ENCODE measurements around the gene SERPINA4. TPM values are rescaled to one million over a fixed set of nuclear protein-coding genes. Genes with fewer than 3 reads are reported as not detected.
A peak's percentile ranks its signal among the peaks of the same experiment; 100 is the strongest.

The SERPINA4 gene
- total RNA-seq, 1 donor from 2014 or later: not detected

DNA sequence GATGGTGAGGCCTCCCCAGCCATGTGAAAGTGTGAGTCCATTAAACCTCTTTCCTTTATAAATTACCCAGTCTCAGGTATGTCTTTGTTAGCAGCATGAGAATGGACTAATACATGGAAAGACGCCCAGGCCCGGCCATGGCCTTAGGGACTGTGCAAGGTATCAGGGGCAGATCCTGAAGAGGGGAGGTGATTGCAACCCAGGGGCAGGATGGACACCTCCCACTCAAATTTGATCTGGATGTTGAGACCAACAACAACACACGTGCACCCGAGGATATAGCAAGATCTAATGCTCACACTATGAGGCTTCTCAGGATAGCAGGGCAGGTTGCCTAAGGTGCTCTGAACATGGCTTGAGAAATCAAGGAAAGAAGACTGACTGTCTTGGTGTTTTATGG is 13.5 kb upstream of the SERPINA4 start:
- H3K27me3 Mint-ChIP-seq (ENCODE audit: unreplicated experiment): peaks cover 18% of the 10 kb centered on the region
- DNase-seq (ENCODE audit: extremely low spot score, unreplicated experiment): peak; percentile 57
- no peaks in the 10 kb centered on the region for H3K36me3 Mint-ChIP-seq (ENCODE audit: unreplicated experiment)
- peaks cover 17% of the 10 kb centered on the region for H3K9me3 Mint-ChIP-seq (ENCODE audit: unreplicated experiment)
- no peaks in the 10 kb centered on the region for H3K4me1 Mint-ChIP-seq (ENCODE audit: unreplicated experiment)
- TF ChIP-seq, protein P1, sequence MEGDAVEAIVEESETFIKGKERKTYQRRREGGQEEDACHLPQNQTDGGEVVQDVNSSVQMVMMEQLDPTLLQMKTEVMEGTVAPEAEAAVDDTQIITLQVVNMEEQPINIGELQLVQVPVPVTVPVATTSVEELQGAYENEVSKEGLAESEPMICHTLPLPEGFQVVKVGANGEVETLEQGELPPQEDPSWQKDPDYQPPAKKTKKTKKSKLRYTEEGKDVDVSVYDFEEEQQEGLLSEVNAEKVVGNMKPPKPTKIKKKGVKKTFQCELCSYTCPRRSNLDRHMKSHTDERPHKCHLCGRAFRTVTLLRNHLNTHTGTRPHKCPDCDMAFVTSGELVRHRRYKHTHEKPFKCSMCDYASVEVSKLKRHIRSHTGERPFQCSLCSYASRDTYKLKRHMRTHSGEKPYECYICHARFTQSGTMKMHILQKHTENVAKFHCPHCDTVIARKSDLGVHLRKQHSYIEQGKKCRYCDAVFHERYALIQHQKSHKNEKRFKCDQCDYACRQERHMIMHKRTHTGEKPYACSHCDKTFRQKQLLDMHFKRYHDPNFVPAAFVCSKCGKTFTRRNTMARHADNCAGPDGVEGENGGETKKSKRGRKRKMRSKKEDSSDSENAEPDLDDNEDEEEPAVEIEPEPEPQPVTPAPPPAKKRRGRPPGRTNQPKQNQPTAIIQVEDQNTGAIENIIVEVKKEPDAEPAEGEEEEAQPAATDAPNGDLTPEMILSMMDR (IDR thresholded peaks at IDR 0.05): no peak
- H3K4me3 Mint-ChIP-seq (ENCODE audit: unreplicated experiment): no peak overlapping the region
- no peak overlapping the region for H3K27ac Mint-ChIP-seq (ENCODE audit: unreplicated experiment)

DNA sequence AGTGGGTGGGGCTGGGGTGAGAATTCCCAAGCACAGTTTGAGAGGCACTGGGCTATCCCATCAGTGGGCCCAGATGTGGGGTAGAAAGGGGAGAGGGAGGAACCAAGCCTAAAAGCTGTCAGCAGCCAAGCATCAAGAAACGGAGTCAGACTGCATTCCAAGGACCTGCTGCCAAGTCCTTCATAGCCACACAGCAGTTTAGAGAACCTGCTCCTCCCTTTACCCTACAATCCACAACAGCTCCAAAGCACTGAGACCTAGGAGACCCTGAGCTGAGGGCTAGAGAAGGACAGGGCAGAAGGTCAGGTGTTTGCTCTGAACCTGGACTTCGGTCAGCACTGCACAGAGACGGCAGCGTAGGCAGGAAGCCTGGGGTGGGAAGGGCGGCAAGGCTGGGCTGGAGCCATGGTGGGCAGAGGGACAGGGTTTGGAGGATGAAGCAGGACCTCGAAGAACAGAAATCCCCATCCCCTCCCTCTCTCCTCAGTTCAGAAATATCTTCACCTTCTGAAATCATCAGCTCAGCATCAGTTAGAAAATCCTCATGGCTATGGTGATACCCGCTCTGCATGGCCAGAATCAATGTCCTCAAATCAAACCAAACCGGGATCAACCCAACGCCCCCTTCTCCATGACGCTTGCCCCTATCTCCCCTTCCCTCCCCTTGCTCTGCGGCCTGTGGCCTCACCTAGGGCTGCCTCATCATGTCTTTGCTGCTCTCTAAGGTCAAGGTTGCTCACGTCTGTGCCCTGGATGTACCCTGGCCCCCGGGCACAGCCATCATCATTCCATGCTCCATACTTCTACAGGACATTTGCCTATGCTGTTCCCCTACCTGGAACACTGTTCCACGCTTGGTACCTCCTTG is 12.9 kb upstream of the SERPINA4 start:
- DNase-seq (ENCODE audit: extremely low spot score, unreplicated experiment): peak; percentile 73

DNA sequence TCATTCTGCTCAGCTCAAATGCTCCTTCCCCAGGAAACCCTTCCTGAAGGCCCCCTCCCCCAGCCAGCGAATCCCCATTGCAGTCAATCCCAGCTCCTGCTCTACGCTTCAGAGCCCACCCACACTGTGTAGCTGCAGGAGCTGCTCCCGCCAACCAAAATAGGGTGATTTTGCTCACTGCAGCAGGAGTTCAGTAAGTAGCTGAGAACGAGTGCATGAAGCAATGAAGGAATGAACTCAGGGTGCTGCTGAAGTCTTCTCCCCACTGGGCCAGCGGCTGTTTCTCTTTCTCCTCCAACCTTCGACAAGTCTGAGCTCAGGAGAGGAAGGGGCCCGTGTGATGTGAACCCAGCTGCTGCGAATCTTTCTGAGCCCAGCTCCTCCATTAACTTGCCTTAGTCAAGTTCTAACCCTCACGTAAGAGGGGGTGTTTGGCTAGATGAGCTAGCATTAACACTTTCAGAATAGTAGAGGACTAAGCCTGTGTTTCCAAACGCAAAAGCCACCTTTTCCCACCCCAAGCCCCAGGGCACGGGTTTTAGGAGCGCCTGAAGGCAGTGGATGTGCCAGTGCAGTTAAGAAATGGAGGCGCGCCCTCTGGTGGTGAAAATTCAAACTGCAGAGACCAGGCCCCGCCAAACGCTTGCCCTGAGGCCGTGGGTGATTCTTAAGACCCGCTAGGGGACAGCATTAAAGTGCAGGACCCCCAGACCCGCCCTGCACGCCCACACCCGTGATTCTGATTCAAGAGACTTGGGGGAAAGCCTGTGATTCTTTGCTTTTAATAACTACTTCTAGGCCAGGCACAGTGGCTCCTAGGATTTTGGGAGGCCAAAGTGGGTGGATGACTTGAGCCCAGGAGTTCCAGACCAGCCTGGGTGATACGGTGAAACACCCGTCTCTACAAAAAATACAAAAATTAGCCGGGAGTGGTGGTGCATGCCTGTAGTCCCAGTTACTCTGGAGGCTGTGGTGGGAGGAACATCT is 11.9 kb upstream of the SERPINA4 start:
- Mint-ChIP-seq H3K27me3 (ENCODE audit: unreplicated experiment) (peaks cover 27% of the 10 kb centered on the region), H3K9me3 (ENCODE audit: unreplicated experiment) (peaks cover 27% of the 10 kb centered on the region), H3K36me3 (ENCODE audit: unreplicated experiment) (no peaks in the 10 kb centered on the region), H3K4me3 (ENCODE audit: unreplicated experiment) (no peak overlapping the region), H3K4me1 (ENCODE audit: unreplicated experiment) (no peaks in the 10 kb centered on the region), H3K27ac (ENCODE audit: unreplicated experiment) (no peak overlapping the region)
- TF ChIP-seq, protein P1 (IDR thresholded peaks at IDR 0.05): peak; percentile 95
- peak; percentile 90 for DNase-seq (ENCODE audit: extremely low spot score, unreplicated experiment)

More for the DNA sequence above, 12.9 kb upstream of the SERPINA4 start:
- H3K27me3 Mint-ChIP-seq (ENCODE audit: unreplicated experiment): peaks cover 24% of the 10 kb centered on the region
- peaks cover 18% of the 10 kb centered on the region for H3K9me3 Mint-ChIP-seq (ENCODE audit: unreplicated experiment)
- H3K27ac Mint-ChIP-seq (ENCODE audit: unreplicated experiment): no peak overlapping the region
- no peaks in the 10 kb centered on the region for H3K4me1 Mint-ChIP-seq (ENCODE audit: unreplicated experiment)
- H3K36me3 Mint-ChIP-seq (ENCODE audit: unreplicated experiment): no peaks in the 10 kb centered on the region
- H3K4me3 Mint-ChIP-seq (ENCODE audit: unreplicated experiment): no peak overlapping the region
- TF ChIP-seq, protein P1 (IDR thresholded peaks at IDR 0.05): no peak

DNA sequence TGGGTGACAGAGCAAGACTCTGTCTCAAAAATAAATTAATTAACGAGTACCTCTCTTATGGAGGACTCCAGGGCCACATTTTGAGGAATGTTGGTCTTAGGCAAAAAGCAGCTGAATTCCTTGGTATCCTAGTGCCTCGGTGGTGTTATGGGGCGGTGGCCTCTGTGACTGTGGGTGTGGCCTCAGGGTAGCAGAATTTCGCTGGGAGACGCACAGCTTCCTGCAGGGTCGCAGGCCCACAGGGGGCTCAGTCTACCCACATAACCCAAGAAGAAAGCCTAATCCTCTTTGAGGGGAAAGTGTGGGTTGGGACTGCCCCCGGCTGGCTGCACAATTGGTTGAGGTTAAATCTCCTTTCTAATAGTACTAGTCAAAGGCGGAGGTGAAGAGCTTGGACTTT is 11.2 kb upstream of the SERPINA4 start:
- H3K27me3 Mint-ChIP-seq (ENCODE audit: unreplicated experiment): peaks cover 29% of the 10 kb centered on the region
- H3K4me1 Mint-ChIP-seq (ENCODE audit: unreplicated experiment): no peaks in the 10 kb centered on the region
- no peaks in the 10 kb centered on the region for H3K36me3 Mint-ChIP-seq (ENCODE audit: unreplicated experiment)
- H3K9me3 Mint-ChIP-seq (ENCODE audit: unreplicated experiment): peaks cover 34% of the 10 kb centered on the region
- peak; percentile 48 for DNase-seq (ENCODE audit: extremely low spot score, unreplicated experiment)
- no peak overlapping the region for H3K27ac Mint-ChIP-seq (ENCODE audit: unreplicated experiment)
- TF ChIP-seq, protein P1 (IDR thresholded peaks at IDR 0.05): no peak
- no peak overlapping the region for H3K4me3 Mint-ChIP-seq (ENCODE audit: unreplicated experiment)

Measured in osteocyte (in vitro differentiated cells).